Ishikawa (cell line): ENCODE measurements around the gene CCDC27.

Experiments
- CEBPB ChIP-seq: IDR thresholded peaks from 2 replicates; pipeline ENCODE4 v1.6.1; 2012
- EGR1 ChIP-seq: IDR thresholded peaks from 2 replicates; pipeline ENCODE4 v1.6.1; 2012
- EP300 ChIP-seq: IDR thresholded peaks from 2 replicates; pipeline ENCODE4 v1.6.1; 2012; ENCODE audit warnings: borderline replicate concordance
- FOXM1 ChIP-seq: IDR thresholded peaks from 2 replicates; pipeline ENCODE4 v1.6.1; 2012; ENCODE audit warnings: low read depth, borderline replicate concordance
- RAD21 ChIP-seq: IDR thresholded peaks from 2 replicates; pipeline ENCODE4 v1.6.1; 2012; ENCODE audit warnings: low read depth
- REST ChIP-seq: IDR thresholded peaks from 2 replicates; pipeline ENCODE4 v1.6.1; 2012; ENCODE audit warnings: low read depth, mild to moderate bottlenecking
- TEAD4 ChIP-seq: IDR thresholded peaks from 2 replicates; pipeline ENCODE4 v1.6.1; 2012
- YY1 ChIP-seq: IDR thresholded peaks from 2 replicates; pipeline ENCODE4 v1.6.1; 2012; ENCODE audit warnings: low read depth
- TF ChIP-seq, protein P1 (sequence below): IDR thresholded peaks from 2 replicates; pipeline ENCODE4 v1.6.1; 2012
- TF ChIP-seq, protein P2 (sequence below): IDR thresholded peaks from 2 replicates; pipeline ENCODE4 v1.6.1; 2012

DNA sequence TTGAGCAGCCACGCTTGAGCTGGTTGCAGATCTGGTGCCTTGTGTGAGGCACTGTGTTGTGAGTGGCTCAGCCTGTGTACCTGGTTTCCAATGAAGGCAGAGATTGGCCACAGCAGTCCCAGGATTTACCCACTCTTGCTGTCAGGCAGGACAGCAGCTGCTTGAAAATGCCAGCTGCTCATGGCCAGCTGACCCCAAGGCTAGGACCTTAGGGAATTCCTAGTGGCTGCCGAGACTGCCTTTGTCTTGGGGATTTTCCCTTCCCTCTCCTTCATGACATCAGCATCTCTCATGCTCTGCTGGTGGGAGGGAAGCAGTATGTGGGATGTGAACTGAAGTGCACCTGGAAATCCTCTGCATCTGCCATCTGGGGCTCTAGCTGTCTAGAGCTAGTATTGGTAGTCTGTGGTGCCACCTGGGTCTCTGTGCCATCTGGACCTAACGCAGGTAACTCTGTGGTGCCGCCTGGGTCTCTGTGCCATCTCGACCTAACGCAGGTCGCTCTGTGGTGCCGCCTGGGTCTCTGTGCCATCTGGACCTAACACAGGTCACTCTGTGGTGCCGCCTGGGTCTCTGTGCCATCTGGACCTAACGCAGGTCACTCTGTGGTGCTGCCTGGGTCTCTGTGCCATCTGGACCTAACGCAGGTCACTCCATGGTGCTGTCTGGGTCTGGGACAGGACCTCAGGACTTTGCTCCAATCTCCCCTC lies 47.9 kb downstream of the CCDC27 start:
- TF ChIP-seq, protein P1, sequence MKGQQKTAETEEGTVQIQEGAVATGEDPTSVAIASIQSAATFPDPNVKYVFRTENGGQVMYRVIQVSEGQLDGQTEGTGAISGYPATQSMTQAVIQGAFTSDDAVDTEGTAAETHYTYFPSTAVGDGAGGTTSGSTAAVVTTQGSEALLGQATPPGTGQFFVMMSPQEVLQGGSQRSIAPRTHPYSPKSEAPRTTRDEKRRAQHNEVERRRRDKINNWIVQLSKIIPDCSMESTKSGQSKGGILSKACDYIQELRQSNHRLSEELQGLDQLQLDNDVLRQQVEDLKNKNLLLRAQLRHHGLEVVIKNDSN = no peak
- TF ChIP-seq YY1 (no peak), CEBPB (no peak), EGR1 (no peak), REST (no peak), EP300 (no peak), RAD21 (no peak), TEAD4 (no peak), FOXM1 (no peak)
- TF ChIP-seq, protein P2, sequence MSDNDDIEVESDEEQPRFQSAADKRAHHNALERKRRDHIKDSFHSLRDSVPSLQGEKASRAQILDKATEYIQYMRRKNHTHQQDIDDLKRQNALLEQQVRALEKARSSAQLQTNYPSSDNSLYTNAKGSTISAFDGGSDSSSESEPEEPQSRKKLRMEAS = no peak
